Kidney (tissue), 14 donors: ENCODE results near the gene FAF2. TPM values are rescaled to one million over a fixed set of nuclear protein-coding genes. Genes with fewer than 3 reads are reported as not detected.

Experiments
- DNase-seq, 5 donors: peaks; one replicate each; pipeline ENCODE4 v3.0.0-alpha.2; 2013 to 2020
- FAIRE-seq: peaks from 2 replicates; lab custom pipeline; 2012; peaks lifted over from hg19 to GRCh38; lab: Jason Lieb, UNC
- H3K27ac ChIP-seq, 2 donors: one replicate each; pipeline ENCODE4 v1.7.0; 2013; ENCODE audit warnings: low read depth in 2 of 2, low read length in 2 of 2, inconsistent platforms in 1 of 2
- H3K27me3 ChIP-seq: one replicate; pipeline ENCODE4 v1.7.1; 2013; ENCODE audit warnings: low read length, inconsistent platforms; ENCODE audit not compliant: control insufficient read depth, insufficient read depth
- H3K36me3 ChIP-seq, 3 donors: one replicate each; pipeline versions ENCODE4 v1.7.0 to v1.7.1; 2013; ENCODE audit warnings: low read length in 3 of 3, control low read depth in 1 of 3, inconsistent platforms in 1 of 3; ENCODE audit not compliant: insufficient read depth in 3 of 3, control insufficient read depth in 2 of 3
- H3K4me1 ChIP-seq, 3 donors: one replicate each; pipeline versions ENCODE4 v1.7.0 to v1.7.1; 2013; ENCODE audit warnings: low read length in 3 of 3, inconsistent platforms in 1 of 3, low read depth in 1 of 3; ENCODE audit not compliant: control insufficient read depth in 2 of 3, insufficient read depth in 2 of 3
- H3K4me3 ChIP-seq, 3 donors: one replicate each; pipeline versions ENCODE4 v1.7.0 to v1.8.1; 2013; ENCODE audit warnings: low read length in 3 of 3, control low read depth in 1 of 3, inconsistent platforms in 1 of 3
- H3K9ac ChIP-seq, 3 donors: one replicate each; pipeline versions ENCODE4 v1.7.0 to v1.7.1; 2013; ENCODE audit warnings: low read length in 3 of 3, control low read depth in 1 of 3, inconsistent platforms in 1 of 3
- H3K9me3 ChIP-seq, 3 donors: one replicate each; pipeline versions ENCODE4 v1.7.0 to v1.7.1; 2013; ENCODE audit warnings: low read length in 3 of 3, control low read depth in 1 of 3, inconsistent platforms in 1 of 3; ENCODE audit not compliant: control insufficient read depth in 2 of 3, insufficient read depth in 1 of 3
- CTCF ChIP-seq: IDR thresholded peaks from 3 replicates; pipeline ENCODE4 v1.5.1; 2012; ENCODE audit warnings: mild to moderate bottlenecking, moderate library complexity, borderline replicate concordance; ENCODE audit not compliant: insufficient read depth; ENCODE audit errors: extremely low read depth
- intact Hi-C: fragments of 100-400 bp; cut with DNase I; formaldehyde crosslinking; loops from one replicate; pipeline ENCODE4 v1.11.1; 2022
- polyA plus RNA-seq: library from polyadenylated mRNA; stranded (reverse); fragments of 350-450 nt; fragmentation: Illumina TruSeq; extraction: RNeasy Lipid Tissue Mini Kit (QIAGEN cat#74804); gene quantifications from one replicate; pipeline ENCODE4 v1.2.3, GENCODE V29; 2014; ENCODE audit warnings: low read depth, low replicate concordance; ENCODE audit not compliant: insufficient read depth
- total RNA-seq: library from RNA; stranded (reverse); fragmentation: NEBNext Ultra II Directional; extraction: Animal tissue kit (Norgen Biotek cat#: 25700); gene quantifications from one replicate; pipeline ENCODE4 v1.2.1, GENCODE V29; 2021
- donor health status: control.
- donor health status: control.
- donor health status: control.
- donor health status: control.
- donor health status: control.
- donor health status: DM: yes; HTN: yes; CAD: no.
- donor health status: Normal renal cell carcinoma (clear cell type).

Gene FAF2
- total and polyA plus RNA-seq, 2 donors from 2014 or later, result 11.1 to 31.7 TPM

GRCh38 chr5:176514244-176514950, 66.2 kb downstream of the FAF2 start:
- intact Hi-C loops, result no loop called here
- FAIRE-seq (no peak), DNase-seq (peak in 1 of 5 donors; percentile 32)
- no peaks in the 10 kb centered on the region for H3K36me3 ChIP-seq
- TF ChIP-seq CTCF, result no peak
- H3K27ac ChIP-seq, result no peak overlapping the region
- no peaks in the 10 kb centered on the region for H3K4me1 ChIP-seq
- H3K9me3 ChIP-seq, result no peaks in the 10 kb centered on the region
- H3K27me3 ChIP-seq, result no peaks in the 10 kb centered on the region
- no peak overlapping the region for H3K9ac ChIP-seq
- H3K4me3 ChIP-seq, result no peak overlapping the region

- H3K4me3 ChIP-seq, result no peak overlapping the region
- no peaks in the 10 kb centered on the region for H3K36me3 ChIP-seq
- DNase-seq, result peak in 1 of 5 donors; percentile 18
- H3K9me3 ChIP-seq, result no peaks in the 10 kb centered on the region
- H3K27ac ChIP-seq, result no peak overlapping the region
- H3K27me3 ChIP-seq, result no peaks in the 10 kb centered on the region
- FAIRE-seq, result no peak
- H3K4me1 ChIP-seq, result no peaks in the 10 kb centered on the region
- intact Hi-C loops, result no loop called here
- no peak for TF ChIP-seq CTCF
- H3K9ac ChIP-seq, result no peak overlapping the region
Measured at GRCh38 chr5:176515396-176515795, 67.2 kb downstream of the FAF2 start.

GRCh38 chr5:176517053-176517661, 69.0 kb downstream of the FAF2 start:
- FAIRE-seq (no peak), DNase-seq (no peak)
- Histone ChIP-seq H3K36me3 (no peaks in the 10 kb centered on the region), H3K9me3 (no peaks in the 10 kb centered on the region), H3K27ac (no peak overlapping the region), H3K4me3 (no peak overlapping the region), H3K27me3 (no peaks in the 10 kb centered on the region), H3K4me1 (no peaks in the 10 kb centered on the region), H3K9ac (no peak overlapping the region)
- intact Hi-C loops, result no loop called here
- no peak for TF ChIP-seq CTCF
